Effector CD4-positive, alpha-beta T cell (primary cell): Measurements from ENCODE around the gene PDIA3.
"Not testable (repeated sequence)": the region's sequence is repeated elsewhere in the genome, so short reads cannot be mapped to it uniquely, and the experiment has no call there.

ENCODE experiments used
- DNase-seq: peaks from one replicate; pipeline ENCODE4 v3.0.0-alpha.2; 2020
- total RNA-seq: gene quantifications from one replicate; lab custom pipeline; 2026; lab: John Stamatoyannopoulos, UW

Gene PDIA3
- total RNA-seq, result 198 reads per million, percentile 92 among the genes with 10 or more reads in this experiment

- DNase-seq, result peak; percentile 82
Observed at GRCh38 chr15:43746245-43746902, at the start of gene PDIA3. Gene PDIA3, plus strand, starts transcription at chr15:43746438. Its CDS starts 102 bp downstream, at chr15:43746540.

DNA sequence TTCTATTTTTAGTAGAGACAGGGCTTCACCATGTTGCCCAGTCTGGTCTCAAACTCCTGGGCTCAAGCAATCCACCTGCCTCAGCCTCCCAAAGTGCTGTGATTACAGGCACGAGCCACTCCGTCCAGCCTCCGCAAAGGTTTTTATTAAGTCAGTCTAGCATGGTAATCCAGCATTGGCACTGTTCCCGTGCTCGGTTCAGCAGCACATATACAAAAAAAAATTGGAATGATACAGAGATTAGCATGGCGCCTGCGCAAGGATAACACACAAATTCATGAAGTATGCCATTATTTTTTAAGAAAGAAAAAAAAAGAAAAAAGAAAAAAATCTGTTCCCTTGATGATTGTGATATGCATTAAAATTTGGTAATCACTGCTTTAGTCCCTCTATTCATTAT lies 44.1 kb upstream of the PDIA3 start:
- no peak for DNase-seq

GRCh38 chr15:43702701-43703424 lies 43.4 kb upstream of the PDIA3 start:
- DNase-seq, result no peak

GRCh38 chr15:43710431-43711131 lies 35.7 kb upstream of the PDIA3 start:
- DNase-seq, result not testable (repeated sequence)

DNA sequence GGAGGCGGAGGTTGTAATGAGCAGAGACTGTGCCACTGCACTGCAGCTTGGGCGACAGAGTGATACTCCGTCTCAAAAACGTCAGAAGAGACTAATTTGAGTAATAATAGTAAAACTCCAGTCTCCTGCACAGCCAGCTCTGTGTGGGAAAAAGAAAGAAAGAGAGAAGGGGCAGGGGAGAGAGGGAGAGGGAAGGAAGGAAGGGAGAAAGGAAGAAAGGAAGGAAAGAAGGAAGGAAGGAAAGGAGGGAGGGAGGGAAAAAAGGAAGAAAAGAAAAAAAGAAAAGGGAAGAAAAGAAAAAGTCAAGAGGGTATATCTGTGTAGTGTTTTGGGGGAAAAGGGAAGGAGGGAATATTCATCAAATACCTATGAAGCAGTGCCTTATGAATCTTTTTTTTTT lies 23.1 kb upstream of the PDIA3 start:
- no peak for DNase-seq

DNA sequence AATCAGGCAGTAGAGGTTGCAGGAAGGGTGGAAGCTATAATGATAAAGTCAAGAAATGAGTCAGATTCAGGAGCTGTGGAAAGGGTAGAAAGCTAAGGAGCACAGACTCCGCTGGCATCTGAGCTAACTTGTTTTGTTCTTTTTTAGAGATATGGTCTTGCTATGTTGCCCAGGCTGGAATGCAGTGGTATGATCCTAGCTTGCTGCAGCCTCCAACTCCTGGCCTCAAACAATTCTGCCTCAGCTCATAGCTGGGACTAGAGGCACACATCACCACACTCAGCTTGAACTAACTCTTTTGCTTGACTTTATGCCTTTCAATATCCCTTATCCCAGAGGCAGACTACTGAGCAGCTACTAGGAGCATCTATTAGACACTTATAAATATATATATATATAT lies 19.9 kb upstream of the PDIA3 start:
- not testable (repeated sequence) for DNase-seq

GRCh38 chr15:43728053-43728725 lies 18.0 kb upstream of the PDIA3 start:
- not testable (repeated sequence) for DNase-seq

- no peak for DNase-seq
Observed at GRCh38 chr15:43735416-43735815, 10.8 kb upstream of the PDIA3 start.

GRCh38 chr15:43746903-43747309 lies 668 bp downstream of the PDIA3 start:
- peak; percentile 7 for DNase-seq

DNA sequence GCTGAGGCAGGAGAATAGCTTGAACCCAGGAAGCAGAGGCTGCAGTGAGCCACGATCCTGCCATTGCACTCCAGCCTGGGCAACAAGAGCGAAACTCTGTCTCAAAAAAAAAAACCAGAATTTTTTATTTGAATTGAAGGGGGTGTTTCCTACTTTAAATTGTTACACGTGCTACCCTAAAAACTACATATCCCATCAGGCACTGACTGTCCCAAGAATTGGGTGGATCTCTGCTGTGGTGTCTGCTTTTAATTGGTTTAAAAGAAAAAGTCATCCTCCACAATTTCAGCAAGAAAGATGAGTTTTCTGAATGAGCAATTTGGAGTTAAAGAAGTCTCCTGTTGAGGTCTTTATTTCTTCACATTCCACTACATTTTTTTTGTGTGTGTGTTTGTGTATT lies 2.1 kb downstream of the PDIA3 start:
- peak; percentile 8 for DNase-seq

- peak; percentile 14 for DNase-seq
Observed at GRCh38 chr15:43749690-43750345, 3.6 kb downstream of the PDIA3 start.

DNA sequence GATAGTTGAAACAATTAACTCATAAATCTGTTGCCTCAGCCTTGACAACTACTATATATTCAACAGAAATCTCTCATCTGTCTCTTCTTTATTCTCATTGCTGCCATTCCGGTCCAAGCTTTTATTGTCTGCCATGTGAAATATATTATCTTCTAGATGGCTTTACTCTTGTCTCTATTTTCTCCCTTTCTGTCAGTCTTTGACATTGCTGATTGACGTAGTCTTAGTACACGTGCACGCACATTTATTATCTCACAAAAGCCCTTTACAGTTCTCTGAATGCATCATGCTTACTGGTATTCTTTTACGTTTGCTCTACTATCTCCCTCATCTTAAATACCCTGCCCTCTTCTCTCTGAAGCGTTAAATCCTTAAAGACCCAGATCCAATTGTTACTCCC lies 5.6 kb downstream of the PDIA3 start:
- no peak for DNase-seq

- no peak for DNase-seq
Observed at GRCh38 chr15:43762824-43763223, 16.6 kb downstream of the PDIA3 start.

DNA sequence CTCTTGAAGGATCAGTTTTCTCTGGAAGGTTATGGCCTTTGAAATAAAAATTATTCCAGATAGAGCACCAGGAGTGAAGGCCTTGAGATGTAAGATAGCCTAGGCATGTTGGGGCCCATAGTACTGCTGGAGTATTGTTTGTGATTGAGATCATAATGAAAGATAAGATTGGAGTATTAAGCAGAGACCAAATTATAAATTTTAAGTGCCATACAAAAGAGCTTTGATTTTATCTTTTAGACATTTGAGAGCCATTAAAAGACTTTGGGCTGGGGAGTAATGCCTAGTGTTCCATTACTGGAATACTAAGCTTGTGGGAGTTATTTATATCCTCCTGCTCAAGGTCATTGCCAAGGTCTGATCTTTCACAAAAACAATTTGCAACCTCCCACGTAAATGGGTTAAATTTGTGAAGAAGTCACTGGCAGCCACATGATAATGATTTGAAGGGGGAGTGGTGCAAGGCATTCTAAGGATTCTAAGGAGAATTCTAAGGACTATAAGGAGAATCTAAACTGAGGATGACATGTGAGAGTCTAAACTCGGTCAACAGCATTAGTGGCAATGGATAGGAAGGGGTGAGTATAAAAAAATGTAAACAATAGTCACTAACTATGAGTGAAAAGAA lies 17.7 kb downstream of the PDIA3 start:
- DNase-seq, result no peak

GRCh38 chr15:43769584-43770228 lies 23.5 kb downstream of the PDIA3 start:
- peak; percentile 54 for DNase-seq

DNA sequence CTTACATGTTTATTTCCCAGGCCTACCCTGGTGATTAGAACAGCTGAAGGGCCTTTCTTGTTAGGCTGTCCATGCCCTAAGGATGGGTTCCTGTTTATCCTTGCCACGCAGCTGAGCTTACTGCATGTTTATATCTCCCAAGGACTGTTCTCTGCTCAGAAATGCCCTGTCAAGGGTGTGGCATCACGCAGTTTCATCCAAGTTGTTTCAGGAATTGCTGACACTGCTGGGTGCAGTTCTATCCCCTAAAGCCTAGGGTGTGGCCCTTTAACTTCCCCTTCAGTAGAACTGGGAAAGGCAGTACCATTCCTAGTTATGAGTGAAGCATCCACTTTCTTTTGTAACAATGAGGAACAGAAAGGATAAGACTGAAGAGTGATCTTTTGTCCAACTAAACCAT lies 25.6 kb downstream of the PDIA3 start:
- no peak for DNase-seq

GRCh38 chr15:43772624-43773023 lies 26.4 kb downstream of the PDIA3 start:
- DNase-seq, result no peak

- DNase-seq, result no peak
Observed at GRCh38 chr15:43774062-43774461, 27.8 kb downstream of the PDIA3 start.

GRCh38 chr15:43775411-43775965 lies 29.2 kb downstream of the PDIA3 start:
- no peak for DNase-seq

- no peak for DNase-seq
Observed at GRCh38 chr15:43776101-43776717, 30.0 kb downstream of the PDIA3 start.
